AG08396 (cell line): ENCODE results near the gene UROC1.

ENCODE experiments used
- DNase-seq: peaks from one replicate; pipeline ENCODE4 v3.0.0; 2012; ENCODE audit warnings: low spot score, mixed read lengths

UROC1 gene

DNA sequence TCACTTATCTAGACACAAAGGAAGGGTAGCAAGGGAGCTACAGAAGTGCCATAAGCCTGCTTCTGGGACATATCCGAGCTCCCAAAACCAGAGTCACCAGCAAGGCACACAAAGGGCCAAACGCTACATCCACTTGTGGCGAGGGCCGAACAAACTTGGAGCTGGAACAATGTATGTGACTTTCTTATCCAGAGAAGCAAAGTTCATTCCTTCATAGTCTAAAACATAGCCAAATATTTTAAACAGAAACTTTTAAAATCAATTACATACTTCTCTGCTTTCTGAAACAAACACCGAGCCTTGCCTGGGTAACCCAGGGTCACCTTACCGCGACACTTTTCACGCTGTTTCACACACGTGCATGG, 57.8 kb downstream of the UROC1 start:
- DNase-seq, result no peak

DNA sequence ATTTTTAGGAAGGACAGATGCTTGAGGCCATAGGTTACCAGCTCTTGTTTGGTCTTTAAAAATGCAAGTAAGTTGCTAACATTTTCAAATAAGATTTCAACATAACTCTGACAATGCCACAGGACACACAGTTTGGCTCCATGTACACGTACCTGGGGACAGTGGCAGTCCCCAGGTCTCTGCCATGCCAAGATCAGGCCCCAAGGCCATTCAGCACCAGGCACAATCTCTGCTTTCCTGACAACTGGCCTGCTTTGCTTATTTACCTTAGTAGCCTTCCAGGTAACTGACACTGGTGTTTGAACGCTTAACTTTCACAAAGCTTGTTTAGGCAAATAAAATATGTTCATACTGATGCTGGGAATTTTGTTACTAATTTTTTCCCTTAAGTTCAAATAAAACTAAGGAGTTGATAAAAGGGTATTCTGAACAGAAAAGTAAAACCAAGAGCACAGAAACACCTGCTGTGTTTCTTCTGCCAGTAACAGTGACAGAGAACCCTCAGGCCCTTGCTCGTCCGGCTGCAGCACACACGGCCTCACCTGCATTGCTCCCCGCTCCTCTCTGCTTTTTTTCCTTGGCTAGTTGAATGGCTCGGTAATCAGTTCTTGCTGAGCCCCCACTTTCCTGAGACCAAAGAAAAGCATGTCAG, 58.3 kb downstream of the UROC1 start:
- DNase-seq, result no peak

DNA sequence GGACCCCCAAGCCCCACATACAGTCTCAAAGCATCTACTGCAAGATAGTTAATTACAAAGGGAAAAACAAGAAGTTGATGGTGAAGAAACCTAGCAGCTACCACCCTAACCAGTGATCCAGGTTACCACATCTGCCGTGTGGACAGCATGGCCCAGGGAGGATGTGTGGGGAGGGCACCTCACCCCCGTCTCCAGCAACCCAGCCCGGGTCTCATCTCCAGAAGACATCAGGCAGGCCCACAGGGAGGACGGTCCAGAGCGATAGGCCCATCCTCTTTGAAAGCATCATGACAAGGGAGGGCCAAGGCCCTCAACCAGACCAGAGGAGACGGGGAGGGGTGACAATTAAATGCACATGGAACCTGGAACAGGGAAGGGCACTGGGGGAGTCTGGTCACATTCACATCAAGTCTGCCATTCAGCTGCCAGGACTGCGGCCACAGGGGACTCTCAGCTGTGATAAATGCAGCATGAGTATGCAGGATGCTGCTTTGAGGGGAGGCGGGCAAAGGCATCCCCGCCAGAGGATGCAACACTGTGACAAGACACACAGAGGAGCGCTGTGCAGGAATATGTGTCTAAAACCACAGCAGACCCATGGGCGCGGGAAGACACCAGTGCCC, 60.7 kb downstream of the UROC1 start:
- no peak for DNase-seq

DNA sequence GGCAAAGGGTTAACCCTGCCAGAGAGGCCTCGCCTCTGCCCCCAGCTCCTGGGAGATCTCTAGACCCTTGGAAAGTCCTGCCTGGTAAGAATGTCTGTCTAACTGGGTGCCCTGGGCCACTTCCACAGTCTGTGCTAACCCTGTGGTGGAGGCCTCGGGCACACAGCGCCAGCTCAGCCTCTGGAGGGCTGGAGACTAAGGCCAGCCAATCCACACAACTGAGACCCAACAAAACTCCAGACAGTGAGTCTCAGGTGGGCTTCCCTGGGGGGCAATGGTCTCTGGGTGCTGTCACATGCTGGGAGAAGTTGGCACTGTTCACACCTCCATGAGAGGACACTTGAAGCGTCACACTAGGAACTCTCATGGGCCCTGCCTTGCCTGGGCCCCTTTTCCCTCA, 61.4 kb downstream of the UROC1 start:
- DNase-seq, result no peak

DNA sequence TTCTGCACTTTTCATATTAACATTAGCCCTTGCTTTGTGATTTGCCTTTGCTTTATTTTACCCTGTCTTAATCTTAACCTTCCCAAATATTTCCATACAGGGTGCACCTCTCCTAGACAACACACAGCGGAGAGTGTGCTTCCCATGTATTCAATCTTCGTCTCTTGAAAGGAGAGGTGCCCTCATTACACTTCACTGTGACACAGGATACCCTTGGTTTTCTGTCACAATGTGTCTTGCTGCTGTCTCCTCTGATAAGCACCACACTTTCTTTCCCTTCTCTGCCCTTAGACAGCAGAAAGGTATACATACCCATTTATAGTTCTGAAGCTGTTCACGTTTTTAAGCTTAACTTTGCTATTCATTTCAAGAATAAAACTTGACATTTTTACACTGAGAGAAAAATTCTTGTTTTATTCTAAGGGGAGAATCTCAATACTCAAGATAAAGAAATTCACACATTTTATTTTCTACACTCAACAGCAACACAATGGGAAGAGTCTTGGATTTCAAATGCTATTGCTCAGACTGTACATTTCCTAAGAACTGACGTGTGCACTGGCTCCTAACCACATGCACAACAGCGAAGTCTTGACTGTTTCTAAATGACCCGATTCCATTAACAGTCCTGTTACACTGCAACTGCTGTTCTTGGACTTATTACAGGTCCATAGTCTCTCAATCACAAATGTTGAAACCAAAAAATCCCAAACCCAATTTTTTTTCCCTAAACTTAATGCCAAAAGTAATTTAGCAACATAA, 63.0 kb downstream of the UROC1 start:
- DNase-seq, result no peak

DNA sequence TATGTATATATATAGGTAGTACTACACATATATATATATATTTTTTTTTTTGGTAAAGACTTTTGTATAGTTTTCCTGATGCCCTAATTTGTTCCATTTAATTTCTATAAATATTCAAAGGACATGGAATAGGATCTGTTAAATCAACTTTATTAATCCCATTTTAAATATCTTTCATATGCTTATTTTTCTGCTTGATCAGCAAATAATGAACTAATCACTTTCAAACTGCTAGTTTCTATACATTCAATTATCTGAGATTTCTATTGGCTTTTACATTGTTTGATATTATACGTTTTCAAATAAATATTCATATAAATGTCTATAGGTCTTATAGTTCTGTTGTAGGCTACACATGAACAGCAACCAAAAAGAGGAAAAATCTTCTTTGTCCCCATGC, 63.5 kb downstream of the UROC1 start:
- DNase-seq, result no peak

DNA sequence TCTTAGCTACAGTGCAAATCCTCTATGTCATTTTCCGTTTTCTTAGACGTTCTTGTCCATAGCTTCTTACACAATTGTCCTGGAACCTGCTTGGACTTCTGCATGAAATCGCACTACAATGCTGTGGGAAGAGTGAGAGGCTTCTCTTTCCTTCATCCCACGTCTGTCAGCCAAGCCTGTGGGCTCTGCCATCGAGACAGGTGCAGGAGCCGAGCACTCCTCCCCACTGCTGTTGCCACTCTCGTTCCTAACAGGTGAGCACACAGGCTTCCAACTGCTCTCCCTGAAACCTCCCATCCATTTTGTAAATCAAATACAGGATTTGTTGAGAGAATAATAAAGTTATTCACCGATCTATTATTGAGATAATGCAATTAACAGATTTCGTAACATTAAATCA, 65.4 kb downstream of the UROC1 start:
- no peak for DNase-seq

DNA sequence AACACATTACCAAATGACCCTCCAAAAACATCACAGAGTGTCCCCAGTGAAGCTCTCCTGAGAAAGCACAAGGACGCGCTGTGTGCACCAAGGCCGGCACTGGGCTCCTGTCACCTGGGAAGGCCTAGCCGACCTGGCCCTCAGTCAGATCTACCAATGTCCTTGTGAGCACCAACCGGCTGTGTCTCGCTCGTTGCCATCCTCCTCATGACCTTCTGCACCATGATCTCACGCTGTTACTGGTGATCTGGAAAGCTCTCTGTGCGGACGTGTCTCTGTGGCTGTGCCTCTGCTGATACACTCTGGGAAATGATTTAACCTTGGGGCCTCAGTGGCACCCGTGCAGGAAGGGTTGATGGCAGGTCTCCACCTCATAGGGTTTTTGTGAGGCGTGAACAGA, 66.1 kb downstream of the UROC1 start:
- no peak for DNase-seq

DNA sequence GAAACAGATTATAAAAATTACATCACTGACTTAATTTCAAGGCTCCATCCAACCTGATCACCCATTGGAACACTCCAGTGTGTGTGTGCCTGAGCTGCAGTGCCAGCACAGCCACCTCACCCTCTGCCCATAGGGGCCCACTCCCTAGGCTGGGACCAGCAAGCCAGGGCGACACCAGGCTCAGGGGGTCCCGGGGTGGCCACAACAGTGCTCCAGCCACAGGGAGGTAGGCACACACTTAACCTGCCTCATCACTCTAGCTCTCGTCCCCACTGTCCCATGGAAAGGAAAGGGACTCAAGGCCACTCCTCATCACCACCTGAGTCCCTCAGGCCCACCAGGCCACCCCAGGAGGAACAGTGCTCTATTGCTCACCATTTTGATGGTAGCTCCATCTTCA, 66.8 kb downstream of the UROC1 start:
- DNase-seq, result no peak

DNA sequence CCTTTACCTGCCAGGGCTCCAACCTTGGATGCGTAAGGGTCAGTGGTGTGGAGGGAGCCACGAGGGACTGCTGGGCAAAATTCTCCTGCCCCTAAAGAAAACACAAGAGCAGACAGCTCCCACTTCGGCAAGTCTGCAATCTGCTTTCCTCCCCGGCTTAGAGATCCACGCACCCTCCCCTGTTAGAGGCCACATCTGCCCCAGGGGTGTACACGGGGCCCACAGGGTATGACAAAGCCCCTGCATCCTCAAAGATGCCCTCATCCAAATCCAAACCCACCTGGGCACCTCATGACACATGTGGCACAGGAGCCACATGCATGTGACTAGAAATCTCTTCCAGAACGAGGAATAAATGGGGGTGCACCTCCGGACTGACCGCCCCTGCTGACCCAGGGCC, 67.4 kb downstream of the UROC1 start:
- DNase-seq, result no peak

DNA sequence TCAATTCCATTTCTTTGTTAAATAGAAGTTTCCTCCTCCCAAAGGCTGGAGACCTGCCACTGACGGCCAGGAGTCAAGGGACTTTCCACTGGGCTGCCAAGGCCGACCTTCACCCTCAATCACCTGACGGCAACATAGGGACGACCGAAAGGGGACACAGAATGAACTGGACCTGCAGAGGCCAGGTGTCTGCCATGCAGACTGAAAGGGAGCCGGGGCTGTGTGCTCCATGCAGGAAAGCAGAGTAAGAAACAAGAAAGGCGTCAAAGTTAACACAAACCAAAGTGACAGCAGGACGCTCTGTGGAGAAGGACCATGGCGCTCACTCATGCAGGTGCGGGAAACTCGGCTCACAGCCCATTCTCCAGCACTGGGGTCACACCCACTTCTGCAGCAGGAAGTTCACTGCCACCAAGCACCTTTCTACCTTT, 67.9 kb downstream of the UROC1 start:
- DNase-seq, result no peak

DNA sequence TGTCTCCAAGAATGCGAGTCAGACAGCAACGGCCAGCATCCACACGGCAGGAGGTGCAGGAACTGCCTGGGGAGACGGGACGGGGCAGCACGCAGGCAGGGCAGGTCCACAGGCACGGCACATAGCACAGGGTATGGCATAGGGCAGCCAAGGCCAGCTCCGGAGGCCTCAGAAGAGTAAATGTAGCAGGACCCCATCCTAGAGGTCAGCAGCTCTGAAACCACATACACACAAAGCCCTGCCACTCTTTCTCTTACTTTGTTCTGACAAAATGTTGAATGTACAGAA, 68.7 kb downstream of the UROC1 start:
- no peak for DNase-seq

DNA sequence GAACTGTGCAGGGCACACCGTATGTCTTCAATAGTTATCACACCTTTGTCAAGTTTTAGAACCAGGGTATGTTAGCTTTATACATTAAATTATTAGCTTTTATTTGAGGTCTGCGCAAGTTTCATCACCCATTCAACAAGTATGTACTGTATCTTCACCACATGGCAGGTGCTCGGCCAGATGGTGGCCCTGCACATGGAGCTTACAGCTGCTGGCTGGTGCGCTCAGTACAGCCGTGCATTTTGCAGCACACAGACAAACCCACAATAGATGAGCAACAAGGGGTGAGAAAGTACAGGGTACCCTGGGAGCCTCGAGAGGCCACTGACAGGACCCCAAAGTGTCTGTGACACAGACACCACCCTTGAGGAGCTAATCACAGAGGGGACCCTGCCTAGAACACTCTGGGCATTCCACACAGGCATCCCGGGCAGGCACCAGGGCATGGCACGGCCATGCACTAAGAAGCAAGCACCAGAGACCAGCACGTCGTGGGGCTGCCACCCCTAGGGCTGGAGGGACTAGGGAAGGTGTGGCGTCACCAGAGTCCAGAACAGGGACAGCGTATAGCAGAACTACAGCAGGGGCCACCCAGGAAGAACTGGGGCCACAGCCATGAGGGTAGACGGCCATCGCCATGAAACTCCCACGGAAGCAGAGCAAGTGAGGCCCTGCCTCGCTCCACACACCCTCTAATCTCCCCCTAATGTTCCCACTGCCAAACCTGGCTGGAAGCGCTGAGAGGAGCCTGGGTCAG, 69.3 kb downstream of the UROC1 start:
- no peak for DNase-seq

DNA sequence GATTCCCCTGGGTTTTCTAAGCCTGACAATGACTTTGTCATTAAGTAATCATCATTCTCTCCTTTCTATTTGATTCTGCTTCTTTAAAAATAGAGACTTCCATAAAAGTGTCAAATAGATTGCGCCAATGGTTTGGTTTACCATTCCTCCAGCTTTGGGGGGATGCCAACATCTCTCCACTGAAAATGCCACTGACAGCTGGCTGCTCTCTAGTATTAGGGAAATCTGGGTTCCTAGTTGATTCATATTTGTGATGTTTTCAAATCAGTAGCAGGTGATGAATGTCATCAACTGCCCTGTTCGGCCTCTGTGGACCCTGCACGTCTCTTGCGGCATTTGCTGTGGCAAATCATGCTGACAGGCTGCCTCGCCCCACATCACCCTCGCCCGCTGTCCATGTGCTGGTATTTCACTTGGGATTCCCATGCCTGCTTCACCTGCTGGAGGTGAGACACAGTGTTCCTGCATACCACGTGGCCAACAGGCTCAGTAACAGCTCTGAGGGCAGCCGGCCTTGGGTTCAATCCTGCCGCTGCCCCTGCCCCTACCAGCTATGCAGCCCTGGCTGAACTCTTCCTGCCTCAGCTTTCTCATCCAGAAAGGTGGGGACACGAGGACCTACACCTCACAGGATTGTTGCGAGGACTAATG, 70.0 kb downstream of the UROC1 start:
- DNase-seq, result peak; percentile 37

DNA sequence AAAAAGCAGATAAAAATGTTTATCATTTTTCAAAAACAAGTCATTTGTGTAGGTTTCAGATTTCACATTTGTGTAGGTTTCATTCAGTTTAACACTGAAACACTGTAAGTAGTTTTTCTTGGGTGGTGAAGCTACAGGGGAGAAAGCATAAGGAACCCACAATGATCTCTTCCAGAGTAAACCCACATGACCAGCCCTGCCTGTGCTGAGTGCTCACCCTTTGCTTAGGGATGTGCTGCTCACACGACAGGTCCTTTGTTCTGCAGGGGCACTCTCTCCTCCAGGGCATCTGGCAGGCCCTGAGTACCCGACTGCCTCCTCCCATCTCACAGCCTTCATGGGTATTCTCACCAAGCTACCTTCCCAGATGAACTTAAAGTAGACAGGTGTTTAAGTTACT, 70.8 kb downstream of the UROC1 start:
- no peak for DNase-seq

DNA sequence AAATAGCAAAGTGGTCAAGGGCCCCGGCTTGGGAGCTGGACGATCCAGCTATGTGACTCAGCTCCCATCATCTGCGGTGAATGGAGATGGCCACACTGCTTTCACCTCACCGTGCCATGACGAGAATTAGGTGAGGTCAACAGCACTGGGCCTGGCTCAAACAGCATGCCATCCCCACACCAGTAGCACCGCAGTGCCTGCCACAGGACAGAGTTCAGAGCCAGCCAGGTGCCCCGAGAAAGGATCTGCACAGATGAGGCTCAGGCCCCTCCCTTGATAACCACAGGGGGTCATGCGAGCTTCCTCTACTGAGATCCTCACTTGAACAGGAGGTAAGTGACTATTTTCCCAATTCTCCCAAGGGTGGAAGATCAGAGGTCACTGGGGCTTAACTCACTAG, 71.3 kb downstream of the UROC1 start:
- no peak for DNase-seq

DNA sequence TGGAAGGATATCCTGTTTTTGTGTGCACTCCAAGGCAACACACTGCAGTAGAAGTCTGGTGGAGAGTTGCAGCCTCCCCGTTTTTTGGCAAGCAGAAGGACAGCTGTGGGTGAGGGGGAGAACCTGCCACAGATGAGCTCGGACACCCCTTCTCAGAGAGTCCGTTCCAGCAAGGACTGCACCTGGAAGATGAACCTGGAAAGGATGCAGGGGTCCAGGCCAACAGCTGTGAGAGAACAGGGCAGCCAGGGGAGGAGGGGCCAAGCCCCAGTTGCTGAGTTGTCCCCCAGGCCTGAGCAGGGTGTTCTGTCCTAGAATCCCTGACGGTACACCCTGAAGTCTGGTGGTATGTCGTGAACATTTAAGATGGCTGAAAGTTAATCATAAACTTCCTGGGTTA, 72.1 kb downstream of the UROC1 start:
- DNase-seq, result no peak

DNA sequence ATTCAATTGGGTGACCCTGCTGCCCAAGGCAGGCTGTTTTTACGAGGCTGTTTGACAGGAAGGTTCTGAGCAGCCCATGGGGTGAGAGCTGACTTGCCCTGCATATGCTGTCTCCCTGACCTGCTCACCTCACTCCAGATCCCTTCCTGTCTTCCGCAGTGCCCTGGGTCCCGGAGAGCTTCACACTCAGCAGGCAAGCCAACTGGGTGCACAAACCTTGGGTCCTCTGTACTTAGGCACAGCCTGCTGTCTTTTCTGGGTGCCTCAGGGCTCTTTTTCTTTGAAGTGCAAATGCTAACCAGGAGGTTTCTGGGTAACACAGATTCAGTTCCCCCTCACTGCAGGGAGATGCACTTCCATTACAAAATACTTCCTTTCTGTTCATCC, 74.7 kb downstream of the UROC1 start:
- no peak for DNase-seq

DNA sequence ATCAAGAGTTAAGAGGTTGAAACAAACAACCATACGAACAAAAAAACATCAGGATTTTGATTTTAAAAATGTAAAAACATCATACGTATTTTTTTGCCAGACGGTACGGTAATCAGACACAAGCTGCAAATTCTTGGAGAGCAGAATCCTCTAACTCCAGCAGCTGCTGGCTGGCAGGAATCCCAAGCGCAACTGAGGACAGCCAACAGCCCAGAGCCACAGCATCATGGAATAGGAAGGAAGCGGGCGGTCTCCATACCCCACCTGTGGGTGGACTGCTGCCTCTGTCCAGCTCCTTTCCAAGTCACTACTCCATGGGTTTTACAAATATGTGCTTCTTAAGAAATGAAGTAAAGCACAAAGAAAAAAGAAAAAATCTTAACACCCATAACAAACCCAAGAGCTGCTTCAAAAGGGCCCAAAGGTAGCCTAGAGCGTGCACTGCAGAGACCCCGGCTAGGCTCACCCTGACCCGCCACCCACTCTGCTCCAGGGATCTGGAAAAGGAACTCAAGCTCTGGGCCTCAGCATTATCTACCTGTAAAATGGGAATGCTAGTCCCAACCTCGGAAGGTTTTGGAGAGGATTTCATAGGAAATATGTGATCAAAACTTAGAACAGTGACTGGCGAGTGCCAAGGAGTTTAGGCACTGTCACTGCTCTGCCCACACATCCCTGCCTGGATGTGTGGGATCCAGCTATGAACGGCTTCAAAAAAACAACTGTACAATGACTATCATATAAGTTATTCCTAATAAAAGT, 75.3 kb downstream of the UROC1 start:
- no peak for DNase-seq

DNA sequence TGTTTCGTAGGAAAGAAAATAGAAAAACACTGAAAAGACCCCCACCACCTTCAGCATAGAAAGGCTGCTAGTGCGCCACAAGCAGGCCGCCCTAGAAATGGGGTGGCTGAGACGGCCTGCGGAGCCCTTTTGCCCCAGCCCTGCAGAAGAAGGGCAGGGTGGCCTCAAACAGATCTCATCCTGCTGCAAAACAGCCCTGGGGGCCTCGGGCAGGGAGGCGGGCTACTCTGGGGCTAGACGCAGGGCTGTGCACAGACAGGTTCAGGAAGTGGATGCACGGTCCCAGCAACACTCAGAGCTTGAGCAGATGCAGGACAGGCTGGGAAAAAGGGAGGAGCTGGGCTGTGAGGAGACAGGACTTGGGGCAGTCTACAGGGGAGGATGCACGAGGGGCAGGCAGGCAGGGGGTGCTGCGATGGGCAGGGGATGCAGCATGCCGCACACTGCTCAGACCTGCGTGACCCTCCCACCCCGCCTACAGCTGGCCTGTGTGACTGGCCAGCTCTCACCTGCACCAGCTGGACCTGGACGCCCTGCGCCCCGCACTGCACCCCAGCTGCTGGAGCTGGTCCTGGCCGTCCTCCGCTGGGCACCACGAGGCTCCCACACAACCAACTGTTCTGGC, 76.2 kb downstream of the UROC1 start:
- no peak for DNase-seq

DNA sequence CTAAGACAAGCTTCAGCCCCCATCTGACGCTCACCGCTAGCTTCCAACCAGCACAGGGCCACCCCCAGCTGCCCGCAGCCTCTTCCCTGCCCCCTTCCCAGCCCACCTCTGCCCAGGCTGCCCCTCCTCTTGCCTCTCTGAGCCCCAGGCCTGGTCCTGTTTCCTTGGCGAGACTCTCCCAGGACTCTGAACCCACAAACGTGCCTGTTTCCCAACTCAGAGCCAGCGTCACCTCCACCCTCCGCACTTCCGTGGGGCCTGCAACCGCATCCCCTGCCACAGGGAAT, 76.9 kb downstream of the UROC1 start:
- no peak for DNase-seq
